ENCODE data around the gene GRK5. TPM values are rescaled to one million over a fixed set of nuclear protein-coding genes. Genes with fewer than 3 reads are reported as not detected.

GRK5 gene
- total and polyA plus RNA-seq, 2 experiments from 2014 or later, result 5.2 to 13.7 TPM

GRCh38 chr10:119481781-119482426 lies 274.5 kb downstream of the GRK5 start:
- DNase-seq, result no peak
- H3K27ac ChIP-seq, result no peak overlapping the region
- H2AFZ ChIP-seq, result no peak overlapping the region
- no peaks in the 10 kb centered on the region for H3K9me3 ChIP-seq (ENCODE audit: low read depth)
- no peaks in the 10 kb centered on the region for H3K79me2 ChIP-seq (ENCODE audit: insufficient read depth)
- 80 to 82% methylated on average over 12 of the region's 12 CpGs for WGBS, 2 experiments (ENCODE audit: low coverage in 1 of 2, low lambda C conversion rate in 2 of 2, missing lambda C conversion rate in 2 of 2)
- no peak for TF ChIP-seq EZH2 (IDR thresholded peaks at IDR 0.05; ENCODE audit: insufficient read depth, poor library complexity, severe bottlenecking)
- TF ChIP-seq EZH2phosphoT487 (IDR thresholded peaks at IDR 0.05; ENCODE audit: insufficient read depth, low read depth), result no peak
- H3F3A ChIP-seq (ENCODE audit: insufficient read depth), result no peaks in the 10 kb centered on the region
- H3K27me3 ChIP-seq (replicated peaks; ENCODE audit: insufficient read depth), result peaks cover 24% of the 10 kb centered on the region
- no peaks in the 10 kb centered on the region for H3K4me1 ChIP-seq (ENCODE audit: insufficient read depth)
- H3K36me3 ChIP-seq (ENCODE audit: low read depth), result no peaks in the 10 kb centered on the region
- H3K9me2 ChIP-seq (ENCODE audit: insufficient read depth), result no peaks in the 10 kb centered on the region
- H3K4me3 ChIP-seq, result no peak overlapping the region
- in situ Hi-C loops (cut with MboI), result no loop called here
- H3K4me2 ChIP-seq (ENCODE audit: unreplicated experiment), result no peak overlapping the region
- no peak overlapping the region for H3K9ac ChIP-seq
- H4K20me1 ChIP-seq (ENCODE audit: insufficient read depth), result no peaks in the 10 kb centered on the region

- in situ Hi-C loops (cut with MboI), result no loop called here
Observed at GRCh38 chr10:119483001-119483400, 275.6 kb downstream of the GRK5 start.

GRCh38 chr10:119483839-119484238 lies 276.5 kb downstream of the GRK5 start:
- 54 to 57% methylated on average over 9 of the region's 9 CpGs for WGBS, 2 experiments (ENCODE audit: low coverage in 1 of 2, low lambda C conversion rate in 2 of 2, missing lambda C conversion rate in 2 of 2)
- H3K79me2 ChIP-seq (ENCODE audit: insufficient read depth), result no peaks in the 10 kb centered on the region
- no peaks in the 10 kb centered on the region for H3K9me3 ChIP-seq (ENCODE audit: low read depth)
- H3K4me2 ChIP-seq (ENCODE audit: unreplicated experiment), result no peak overlapping the region
- peaks cover 9% of the 10 kb centered on the region for H3K27me3 ChIP-seq (replicated peaks; ENCODE audit: insufficient read depth)
- DNase-seq, result no peak
- no peaks in the 10 kb centered on the region for H3K4me1 ChIP-seq (ENCODE audit: insufficient read depth)
- H3K4me3 ChIP-seq, result no peak overlapping the region
- no peak overlapping the region for H3K9ac ChIP-seq
- no peaks in the 10 kb centered on the region for H3K36me3 ChIP-seq (ENCODE audit: low read depth)
- no peaks in the 10 kb centered on the region for H3F3A ChIP-seq (ENCODE audit: insufficient read depth)
- in situ Hi-C loops (cut with MboI), result no loop called here
- H2AFZ ChIP-seq, result no peak overlapping the region
- TF ChIP-seq EZH2phosphoT487 (IDR thresholded peaks at IDR 0.05; ENCODE audit: insufficient read depth, low read depth) (no peak), EZH2 (IDR thresholded peaks at IDR 0.05; ENCODE audit: insufficient read depth, poor library complexity, severe bottlenecking) (no peak)
- H4K20me1 ChIP-seq (ENCODE audit: insufficient read depth), result no peaks in the 10 kb centered on the region
- H3K27ac ChIP-seq, result no peak overlapping the region
- H3K9me2 ChIP-seq (ENCODE audit: insufficient read depth), result no peaks in the 10 kb centered on the region

More at GRCh38 chr10:119483001-119483400, 275.6 kb downstream of the GRK5 start:
- TF ChIP-seq EZH2 (IDR thresholded peaks at IDR 0.05; ENCODE audit: insufficient read depth, poor library complexity, severe bottlenecking) (no peak), EZH2phosphoT487 (IDR thresholded peaks at IDR 0.05; ENCODE audit: insufficient read depth, low read depth) (no peak)
- Histone ChIP-seq H3K36me3 (ENCODE audit: low read depth) (no peaks in the 10 kb centered on the region), H3K9me3 (ENCODE audit: low read depth) (no peaks in the 10 kb centered on the region), H3K27ac (no peak overlapping the region), H2AFZ (no peak overlapping the region), H3K4me3 (no peak overlapping the region), H4K20me1 (ENCODE audit: insufficient read depth) (no peaks in the 10 kb centered on the region), H3F3A (ENCODE audit: insufficient read depth) (no peaks in the 10 kb centered on the region), H3K27me3 (replicated peaks; ENCODE audit: insufficient read depth) (peaks cover 13% of the 10 kb centered on the region), H3K9ac (no peak overlapping the region), H3K4me1 (ENCODE audit: insufficient read depth) (no peaks in the 10 kb centered on the region), H3K79me2 (ENCODE audit: insufficient read depth) (no peaks in the 10 kb centered on the region), H3K4me2 (ENCODE audit: unreplicated experiment) (no peak overlapping the region), H3K9me2 (ENCODE audit: insufficient read depth) (no peaks in the 10 kb centered on the region)
- DNase-seq, result no peak
- 76 to 93% methylated on average over 5 to 6 of the region's 6 CpGs for WGBS, 2 experiments (ENCODE audit: low coverage in 1 of 2, low lambda C conversion rate in 2 of 2, missing lambda C conversion rate in 2 of 2)

GRCh38 chr10:119488675-119489074 lies 281.3 kb downstream of the GRK5 start:
- in situ Hi-C loops (cut with MboI), result no loop called here
- H3K4me3 ChIP-seq, result no peak overlapping the region
- no peaks in the 10 kb centered on the region for H3K9me2 ChIP-seq (ENCODE audit: insufficient read depth)
- no peak overlapping the region for H2AFZ ChIP-seq
- no peaks in the 10 kb centered on the region for H4K20me1 ChIP-seq (ENCODE audit: insufficient read depth)
- no peak overlapping the region for H3K27ac ChIP-seq
- H3K36me3 ChIP-seq (ENCODE audit: low read depth), result no peaks in the 10 kb centered on the region
- 85 to 89% methylated on average over 7 of the region's 7 CpGs for WGBS, 2 experiments (ENCODE audit: low coverage in 1 of 2, low lambda C conversion rate in 2 of 2, missing lambda C conversion rate in 2 of 2)
- H3K79me2 ChIP-seq (ENCODE audit: insufficient read depth), result no peaks in the 10 kb centered on the region
- no peaks in the 10 kb centered on the region for H3K9me3 ChIP-seq (ENCODE audit: low read depth)
- no peak for DNase-seq
- no peak overlapping the region for H3K9ac ChIP-seq
- H3F3A ChIP-seq (ENCODE audit: insufficient read depth), result no peaks in the 10 kb centered on the region
- no peak for TF ChIP-seq EZH2 (IDR thresholded peaks at IDR 0.05; ENCODE audit: insufficient read depth, poor library complexity, severe bottlenecking)
- no peak for TF ChIP-seq EZH2phosphoT487 (IDR thresholded peaks at IDR 0.05; ENCODE audit: insufficient read depth, low read depth)
- H3K27me3 ChIP-seq (replicated peaks; ENCODE audit: insufficient read depth), result no peaks in the 10 kb centered on the region
- H3K4me1 ChIP-seq (ENCODE audit: insufficient read depth), result no peaks in the 10 kb centered on the region
- H3K4me2 ChIP-seq (ENCODE audit: unreplicated experiment), result no peak overlapping the region
